Measurements from ENCODE around the gene CRYGA. TPM values are rescaled to one million over a fixed set of nuclear protein-coding genes. Genes with fewer than 3 reads are reported as not detected.

Gene CRYGA
- total RNA-seq, 1 experiment from 2014 or later: not detected

DNA sequence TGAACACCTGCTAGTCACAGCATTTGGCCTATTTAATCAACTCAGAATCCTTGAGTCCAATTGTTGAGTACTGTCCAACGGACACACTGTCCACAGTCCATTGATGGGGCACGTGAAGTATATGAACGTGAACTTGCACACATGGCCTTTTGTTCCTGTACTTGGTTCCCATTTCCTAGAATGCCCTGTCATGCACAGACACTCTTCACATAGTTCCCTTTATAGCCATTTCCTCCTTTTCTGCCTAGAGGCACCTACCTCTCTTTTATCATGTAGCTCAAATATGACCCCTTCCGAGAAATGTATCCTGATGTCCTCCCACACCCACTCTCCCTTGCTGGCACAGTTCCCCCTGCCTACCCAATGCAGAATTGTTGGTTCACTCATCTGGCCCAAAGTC lies 8.7 kb upstream of the CRYGA start:
- POLR2A ChIA-PET: no interaction called here
- no peaks in the 10 kb centered on the region for H3K4me1 ChIP-seq (ENCODE audit: control insufficient read depth, insufficient read depth, low read length)
- H3K4me3 ChIP-seq (ENCODE audit: low read depth in 2 of 2, low read length in 2 of 2): no peak overlapping the region
- TF ChIP-seq, protein P1, sequence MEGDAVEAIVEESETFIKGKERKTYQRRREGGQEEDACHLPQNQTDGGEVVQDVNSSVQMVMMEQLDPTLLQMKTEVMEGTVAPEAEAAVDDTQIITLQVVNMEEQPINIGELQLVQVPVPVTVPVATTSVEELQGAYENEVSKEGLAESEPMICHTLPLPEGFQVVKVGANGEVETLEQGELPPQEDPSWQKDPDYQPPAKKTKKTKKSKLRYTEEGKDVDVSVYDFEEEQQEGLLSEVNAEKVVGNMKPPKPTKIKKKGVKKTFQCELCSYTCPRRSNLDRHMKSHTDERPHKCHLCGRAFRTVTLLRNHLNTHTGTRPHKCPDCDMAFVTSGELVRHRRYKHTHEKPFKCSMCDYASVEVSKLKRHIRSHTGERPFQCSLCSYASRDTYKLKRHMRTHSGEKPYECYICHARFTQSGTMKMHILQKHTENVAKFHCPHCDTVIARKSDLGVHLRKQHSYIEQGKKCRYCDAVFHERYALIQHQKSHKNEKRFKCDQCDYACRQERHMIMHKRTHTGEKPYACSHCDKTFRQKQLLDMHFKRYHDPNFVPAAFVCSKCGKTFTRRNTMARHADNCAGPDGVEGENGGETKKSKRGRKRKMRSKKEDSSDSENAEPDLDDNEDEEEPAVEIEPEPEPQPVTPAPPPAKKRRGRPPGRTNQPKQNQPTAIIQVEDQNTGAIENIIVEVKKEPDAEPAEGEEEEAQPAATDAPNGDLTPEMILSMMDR (IDR thresholded peaks at IDR 0.05): no peak
- no peak for TF ChIP-seq TCF7L2 (IDR thresholded peaks at IDR 0.05; ENCODE audit: low read depth, low read length)
- TF ChIP-seq POLR2AphosphoS5 (IDR thresholded peaks at IDR 0.05; ENCODE audit: low read depth, low read length): no peak
- no peak for TF ChIP-seq SIN3A (IDR thresholded peaks at IDR 0.05; ENCODE audit: borderline replicate concordance, insufficient read depth, low read depth, low read length)
- TF ChIP-seq, protein P2, sequence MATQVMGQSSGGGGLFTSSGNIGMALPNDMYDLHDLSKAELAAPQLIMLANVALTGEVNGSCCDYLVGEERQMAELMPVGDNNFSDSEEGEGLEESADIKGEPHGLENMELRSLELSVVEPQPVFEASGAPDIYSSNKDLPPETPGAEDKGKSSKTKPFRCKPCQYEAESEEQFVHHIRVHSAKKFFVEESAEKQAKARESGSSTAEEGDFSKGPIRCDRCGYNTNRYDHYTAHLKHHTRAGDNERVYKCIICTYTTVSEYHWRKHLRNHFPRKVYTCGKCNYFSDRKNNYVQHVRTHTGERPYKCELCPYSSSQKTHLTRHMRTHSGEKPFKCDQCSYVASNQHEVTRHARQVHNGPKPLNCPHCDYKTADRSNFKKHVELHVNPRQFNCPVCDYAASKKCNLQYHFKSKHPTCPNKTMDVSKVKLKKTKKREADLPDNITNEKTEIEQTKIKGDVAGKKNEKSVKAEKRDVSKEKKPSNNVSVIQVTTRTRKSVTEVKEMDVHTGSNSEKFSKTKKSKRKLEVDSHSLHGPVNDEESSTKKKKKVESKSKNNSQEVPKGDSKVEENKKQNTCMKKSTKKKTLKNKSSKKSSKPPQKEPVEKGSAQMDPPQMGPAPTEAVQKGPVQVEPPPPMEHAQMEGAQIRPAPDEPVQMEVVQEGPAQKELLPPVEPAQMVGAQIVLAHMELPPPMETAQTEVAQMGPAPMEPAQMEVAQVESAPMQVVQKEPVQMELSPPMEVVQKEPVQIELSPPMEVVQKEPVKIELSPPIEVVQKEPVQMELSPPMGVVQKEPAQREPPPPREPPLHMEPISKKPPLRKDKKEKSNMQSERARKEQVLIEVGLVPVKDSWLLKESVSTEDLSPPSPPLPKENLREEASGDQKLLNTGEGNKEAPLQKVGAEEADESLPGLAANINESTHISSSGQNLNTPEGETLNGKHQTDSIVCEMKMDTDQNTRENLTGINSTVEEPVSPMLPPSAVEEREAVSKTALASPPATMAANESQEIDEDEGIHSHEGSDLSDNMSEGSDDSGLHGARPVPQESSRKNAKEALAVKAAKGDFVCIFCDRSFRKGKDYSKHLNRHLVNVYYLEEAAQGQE (IDR thresholded peaks at IDR 0.05; ENCODE audit: insufficient read depth in 1 of 2, low read depth in 2 of 2, low read length in 1 of 2): no peak
- H3K36me3 ChIP-seq (ENCODE audit: control insufficient read depth, insufficient read depth, low read length): no peaks in the 10 kb centered on the region
- H3K9me3 ChIP-seq (ENCODE audit: control insufficient read depth, insufficient read depth, low read depth, low read length): no peaks in the 10 kb centered on the region
- in situ Hi-C loops (cut with HindIII; ENCODE audit: low pct_unique_long_range_greater_than_20kb, low sequenced_read_pairs): no loop called here
- DNase-seq (ENCODE audit: low read depth, low spot score) (no peak), ATAC-seq (no peak)
- CTCF ChIA-PET: no interaction called here
- intact Hi-C loops (cut with micrococcal nuclease; ENCODE audit: unreplicated experiment): no loop called here
- no peak overlapping the region for H3K27ac ChIP-seq (ENCODE audit: low read length)
- no TSS peak for BruUV-seq (replicated peaks)
- no peaks in the 10 kb centered on the region for H3K27me3 ChIP-seq (ENCODE audit: control insufficient read depth, insufficient read depth, low read length)

DNA sequence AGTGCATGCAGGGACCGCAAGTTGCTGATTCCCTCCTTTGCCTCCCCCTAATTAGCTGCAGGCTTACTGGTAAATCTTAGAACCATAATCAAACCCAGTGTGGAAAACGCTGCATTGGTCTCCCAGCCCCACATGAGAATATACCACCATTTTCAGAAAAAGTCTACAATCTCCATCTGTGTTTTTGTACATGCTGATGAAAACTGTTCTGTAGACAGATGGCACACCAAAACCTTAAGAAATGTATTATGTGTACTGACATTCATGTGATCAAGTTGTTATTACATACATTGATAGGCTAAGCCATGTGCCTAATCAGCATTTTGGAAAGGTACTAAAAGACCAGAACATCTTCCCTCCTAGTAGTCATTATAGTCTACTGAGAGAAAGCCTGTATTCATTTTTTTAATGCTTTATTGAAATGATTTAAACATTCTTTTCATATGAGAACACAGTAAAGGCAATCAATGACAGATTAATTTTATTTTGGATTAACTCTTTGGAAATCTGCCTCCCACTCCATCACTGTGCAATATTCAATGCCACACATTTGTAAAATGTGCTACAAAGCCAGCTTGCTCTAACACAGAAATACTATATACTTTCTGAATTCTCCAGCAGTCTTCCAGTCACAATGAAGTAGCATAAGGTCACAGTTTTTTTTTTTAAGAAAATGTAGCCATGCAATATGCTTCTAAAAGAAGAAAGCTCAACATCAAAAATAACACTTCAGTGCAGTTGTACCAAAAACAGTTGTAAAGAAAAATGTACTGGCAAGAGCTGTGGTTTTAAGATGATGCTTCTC lies 1.8 kb upstream of the CRYGA start:
- intact Hi-C loops (cut with micrococcal nuclease; ENCODE audit: unreplicated experiment): no loop called here
- Histone ChIP-seq H3K36me3 (ENCODE audit: control insufficient read depth, insufficient read depth, low read length) (no peaks in the 10 kb centered on the region), H3K9me3 (ENCODE audit: control insufficient read depth, insufficient read depth, low read depth, low read length) (no peaks in the 10 kb centered on the region), H3K4me3 (ENCODE audit: low read depth in 2 of 2, low read length in 2 of 2) (no peak overlapping the region), H3K27me3 (ENCODE audit: control insufficient read depth, insufficient read depth, low read length) (no peaks in the 10 kb centered on the region), H3K27ac (ENCODE audit: low read length) (no peak overlapping the region), H3K4me1 (ENCODE audit: control insufficient read depth, insufficient read depth, low read length) (no peaks in the 10 kb centered on the region; the same call in 1 of the 2 replicates)
- in situ Hi-C loops (cut with HindIII; ENCODE audit: low pct_unique_long_range_greater_than_20kb, low sequenced_read_pairs): no loop called here
- DNase-seq (ENCODE audit: low read depth, low spot score) (no peak), ATAC-seq (no peak)
- TF ChIP-seq, protein P1 (IDR thresholded peaks at IDR 0.05): no peak
- TF ChIP-seq SIN3A (IDR thresholded peaks at IDR 0.05; ENCODE audit: borderline replicate concordance, insufficient read depth, low read depth, low read length) (no peak), TCF7L2 (IDR thresholded peaks at IDR 0.05; ENCODE audit: low read depth, low read length) (no peak), POLR2AphosphoS5 (IDR thresholded peaks at IDR 0.05; ENCODE audit: low read depth, low read length) (no peak)
- TF ChIP-seq, protein P2 (IDR thresholded peaks at IDR 0.05; ENCODE audit: insufficient read depth in 1 of 2, low read depth in 2 of 2, low read length in 1 of 2): no peak
- ChIA-PET CTCF (interaction anchor here (1.4 kb wide), 1 partner anchor 10 kb away, joined by 3 read pairs; no protein-coding TSS in a partner anchor), POLR2A (no interaction called here)
- no TSS peak for BruUV-seq (replicated peaks)

Measured in Panc1 (cell line).